Measurements from ENCODE around the gene ZBTB40.

The ZBTB40 gene

DNA sequence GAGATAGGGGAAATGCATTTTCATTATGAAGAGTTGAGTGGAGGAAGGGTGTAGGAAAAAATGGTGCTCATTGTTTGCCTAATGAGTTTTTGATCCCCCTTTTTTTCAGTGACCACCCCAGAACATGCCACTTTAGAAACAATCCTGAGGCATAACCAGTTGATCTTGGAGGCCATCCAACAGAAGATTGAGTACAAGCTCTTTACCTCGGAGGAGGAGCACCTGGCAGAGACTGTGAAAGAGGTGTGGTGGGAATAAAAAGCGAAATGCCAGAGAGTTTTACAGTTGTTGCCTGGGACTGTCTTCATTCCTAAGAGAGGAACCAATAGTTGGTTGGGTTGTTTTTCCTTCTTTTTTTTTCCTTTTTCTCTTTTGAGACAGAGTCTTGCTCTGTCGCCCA is 57.3 kb downstream of the ZBTB40 start:
- H3K27me3 ChIP-seq (ENCODE audit: control insufficient read depth, insufficient read depth, low read length), result no peaks in the 10 kb centered on the region
- H3K4me3 ChIP-seq (ENCODE audit: low read length), result no peak overlapping the region
- no peaks in the 10 kb centered on the region for H3K9me3 ChIP-seq (ENCODE audit: control insufficient read depth, low read depth, low read length)
- H3K4me1 ChIP-seq (ENCODE audit: control insufficient read depth, low read depth, low read length), result no peaks in the 10 kb centered on the region
- H3K9ac ChIP-seq (ENCODE audit: low read length), result no peak overlapping the region
- peaks cover 58% of the 10 kb centered on the region for H3K36me3 ChIP-seq (ENCODE audit: control insufficient read depth, low read depth, low read length)
- H3K27ac ChIP-seq (ENCODE audit: low read length), result no peak overlapping the region

DNA sequence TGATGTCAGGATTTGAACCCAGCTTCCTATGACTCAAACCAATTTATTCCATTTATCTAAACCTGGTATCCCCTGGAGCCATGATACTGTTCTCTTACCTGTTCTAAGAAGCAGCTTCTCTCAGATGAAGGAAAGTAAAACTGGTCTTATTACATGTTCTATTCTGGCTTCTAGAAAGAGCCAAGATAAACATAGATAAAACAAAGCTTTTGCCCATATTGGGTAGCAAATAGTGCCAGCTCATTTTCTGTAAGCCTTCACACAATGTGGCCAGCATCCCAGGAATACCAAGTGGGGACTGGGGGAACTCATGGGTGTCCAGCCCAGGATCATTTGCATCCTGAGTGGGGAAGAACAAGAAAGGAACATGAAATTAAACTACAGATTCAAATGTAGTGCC is 58.2 kb downstream of the ZBTB40 start:
- H3K27me3 ChIP-seq (ENCODE audit: control insufficient read depth, insufficient read depth, low read length), result no peaks in the 10 kb centered on the region
- no peaks in the 10 kb centered on the region for H3K4me1 ChIP-seq (ENCODE audit: control insufficient read depth, low read depth, low read length)
- H3K9me3 ChIP-seq (ENCODE audit: control insufficient read depth, low read depth, low read length), result no peaks in the 10 kb centered on the region
- no peak overlapping the region for H3K27ac ChIP-seq (ENCODE audit: low read length)
- H3K36me3 ChIP-seq (ENCODE audit: control insufficient read depth, low read depth, low read length), result peaks cover 61% of the 10 kb centered on the region
- H3K4me3 ChIP-seq (ENCODE audit: low read length), result no peak overlapping the region
- no peak overlapping the region for H3K9ac ChIP-seq (ENCODE audit: low read length)

DNA sequence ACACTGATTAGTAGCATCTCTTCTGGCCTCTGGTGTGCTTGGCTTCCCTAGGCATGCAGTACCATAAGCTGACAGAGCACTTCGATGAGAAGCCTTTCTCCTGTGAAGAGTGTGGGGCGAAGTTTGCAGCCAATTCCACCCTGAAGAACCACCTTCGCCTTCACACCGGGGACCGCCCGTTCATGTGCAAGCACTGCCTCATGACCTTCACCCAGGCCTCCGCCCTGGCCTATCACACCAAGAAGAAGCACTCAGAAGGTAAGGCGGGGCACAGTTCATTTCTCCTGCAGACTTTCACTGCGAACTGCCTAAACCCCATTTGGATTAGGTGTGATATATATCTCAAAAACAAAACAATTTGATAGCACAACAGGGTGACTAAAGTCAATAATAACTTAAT is 61.2 kb downstream of the ZBTB40 start:
- Histone ChIP-seq H3K27me3 (ENCODE audit: control insufficient read depth, insufficient read depth, low read length) (no peaks in the 10 kb centered on the region), H3K27ac (ENCODE audit: low read length) (no peak overlapping the region), H3K4me3 (ENCODE audit: low read length) (no peak overlapping the region), H3K9ac (ENCODE audit: low read length) (no peak overlapping the region), H3K36me3 (ENCODE audit: control insufficient read depth, low read depth, low read length) (peaks cover 53% of the 10 kb centered on the region), H3K9me3 (ENCODE audit: control insufficient read depth, low read depth, low read length) (no peaks in the 10 kb centered on the region), H3K4me1 (ENCODE audit: control insufficient read depth, low read depth, low read length) (no peaks in the 10 kb centered on the region)

- Histone ChIP-seq H3K36me3 (ENCODE audit: control insufficient read depth, low read depth, low read length) (peaks cover 60% of the 10 kb centered on the region), H3K27ac (ENCODE audit: low read length) (no peak overlapping the region), H3K9ac (ENCODE audit: low read length) (no peak overlapping the region), H3K4me3 (ENCODE audit: low read length) (no peak overlapping the region), H3K9me3 (ENCODE audit: control insufficient read depth, low read depth, low read length) (no peaks in the 10 kb centered on the region), H3K27me3 (ENCODE audit: control insufficient read depth, insufficient read depth, low read length) (no peaks in the 10 kb centered on the region), H3K4me1 (ENCODE audit: control insufficient read depth, low read depth, low read length) (no peaks in the 10 kb centered on the region)
Observed at GRCh38 chr1:22516906-22517571, 65.4 kb downstream of the ZBTB40 start.

GRCh38 chr1:22517956-22518355 is 66.3 kb downstream of the ZBTB40 start:
- H3K36me3 ChIP-seq (ENCODE audit: control insufficient read depth, low read depth, low read length), result peaks cover 55% of the 10 kb centered on the region
- H3K27ac ChIP-seq (ENCODE audit: low read length), result no peak overlapping the region
- H3K4me1 ChIP-seq (ENCODE audit: control insufficient read depth, low read depth, low read length), result no peaks in the 10 kb centered on the region

DNA sequence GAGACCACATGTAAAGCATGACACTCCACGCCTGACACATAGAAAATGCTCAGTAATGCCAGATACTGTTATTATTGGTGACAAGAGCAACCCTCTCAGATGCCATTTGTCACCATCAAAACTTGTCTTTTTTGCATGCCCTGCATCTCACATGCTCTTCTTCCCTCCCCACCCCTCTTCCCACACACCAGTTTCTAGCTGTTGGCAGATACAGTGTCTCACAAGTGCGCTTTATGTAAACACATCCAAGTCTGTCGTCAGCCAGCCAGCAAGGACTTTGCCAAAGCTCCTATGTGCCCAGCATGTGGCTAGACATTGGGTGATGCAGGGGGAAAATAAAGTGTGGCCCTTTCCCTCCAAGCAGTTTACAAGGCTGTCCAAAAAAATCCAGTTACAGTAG is 66.7 kb downstream of the ZBTB40 start:
- no peaks in the 10 kb centered on the region for H3K9me3 ChIP-seq (ENCODE audit: control insufficient read depth, low read depth, low read length)
- H3K36me3 ChIP-seq (ENCODE audit: control insufficient read depth, low read depth, low read length), result peaks cover 55% of the 10 kb centered on the region
- H3K27ac ChIP-seq (ENCODE audit: low read length), result no peak overlapping the region
- no peak overlapping the region for H3K9ac ChIP-seq (ENCODE audit: low read length)
- H3K4me3 ChIP-seq (ENCODE audit: low read length), result no peak overlapping the region
- H3K4me1 ChIP-seq (ENCODE audit: control insufficient read depth, low read depth, low read length), result no peaks in the 10 kb centered on the region
- H3K27me3 ChIP-seq (ENCODE audit: control insufficient read depth, insufficient read depth, low read length), result no peaks in the 10 kb centered on the region

More at GRCh38 chr1:22517956-22518355, 66.3 kb downstream of the ZBTB40 start:
- Histone ChIP-seq H3K9ac (ENCODE audit: low read length) (no peak overlapping the region), H3K9me3 (ENCODE audit: control insufficient read depth, low read depth, low read length) (no peaks in the 10 kb centered on the region), H3K4me3 (ENCODE audit: low read length) (no peak overlapping the region), H3K27me3 (ENCODE audit: control insufficient read depth, insufficient read depth, low read length) (no peaks in the 10 kb centered on the region)

- peaks cover 69% of the 10 kb centered on the region for H3K36me3 ChIP-seq (ENCODE audit: control insufficient read depth, low read depth, low read length)
- H3K4me1 ChIP-seq (ENCODE audit: control insufficient read depth, low read depth, low read length), result no peaks in the 10 kb centered on the region
- no peak overlapping the region for H3K27ac ChIP-seq (ENCODE audit: low read length)
- H3K4me3 ChIP-seq (ENCODE audit: low read length), result no peak overlapping the region
- H3K9ac ChIP-seq (ENCODE audit: low read length), result no peak overlapping the region
- H3K27me3 ChIP-seq (ENCODE audit: control insufficient read depth, insufficient read depth, low read length), result no peaks in the 10 kb centered on the region
- no peaks in the 10 kb centered on the region for H3K9me3 ChIP-seq (ENCODE audit: control insufficient read depth, low read depth, low read length)
Observed at GRCh38 chr1:22520871-22521270, 69.2 kb downstream of the ZBTB40 start.

DNA sequence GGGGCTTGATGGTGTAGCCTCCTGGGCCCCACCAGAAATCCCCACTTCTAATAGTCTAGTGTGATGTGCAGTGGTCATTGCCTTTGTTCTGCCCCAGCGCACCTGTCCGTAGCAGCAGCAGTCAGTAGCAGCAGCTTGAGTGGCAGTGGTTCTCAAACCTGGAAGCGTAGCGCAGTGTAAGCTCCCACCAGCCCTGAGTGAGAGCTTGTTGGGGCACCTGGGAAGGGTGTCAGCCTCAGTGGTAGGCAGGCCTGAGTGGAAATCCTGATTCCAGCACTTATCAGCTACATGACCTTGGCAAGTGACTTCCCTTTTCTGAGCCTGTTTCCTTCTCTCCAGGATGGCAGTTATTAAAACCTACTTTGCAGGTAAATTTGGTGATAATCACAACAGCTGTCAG is 70.0 kb downstream of the ZBTB40 start:
- Histone ChIP-seq H3K27me3 (ENCODE audit: control insufficient read depth, insufficient read depth, low read length) (no peaks in the 10 kb centered on the region), H3K36me3 (ENCODE audit: control insufficient read depth, low read depth, low read length) (peaks cover 76% of the 10 kb centered on the region), H3K9ac (ENCODE audit: low read length) (no peak overlapping the region), H3K4me1 (ENCODE audit: control insufficient read depth, low read depth, low read length) (no peaks in the 10 kb centered on the region), H3K4me3 (ENCODE audit: low read length) (no peak overlapping the region), H3K9me3 (ENCODE audit: control insufficient read depth, low read depth, low read length) (no peaks in the 10 kb centered on the region), H3K27ac (ENCODE audit: low read length) (no peak overlapping the region)

DNA sequence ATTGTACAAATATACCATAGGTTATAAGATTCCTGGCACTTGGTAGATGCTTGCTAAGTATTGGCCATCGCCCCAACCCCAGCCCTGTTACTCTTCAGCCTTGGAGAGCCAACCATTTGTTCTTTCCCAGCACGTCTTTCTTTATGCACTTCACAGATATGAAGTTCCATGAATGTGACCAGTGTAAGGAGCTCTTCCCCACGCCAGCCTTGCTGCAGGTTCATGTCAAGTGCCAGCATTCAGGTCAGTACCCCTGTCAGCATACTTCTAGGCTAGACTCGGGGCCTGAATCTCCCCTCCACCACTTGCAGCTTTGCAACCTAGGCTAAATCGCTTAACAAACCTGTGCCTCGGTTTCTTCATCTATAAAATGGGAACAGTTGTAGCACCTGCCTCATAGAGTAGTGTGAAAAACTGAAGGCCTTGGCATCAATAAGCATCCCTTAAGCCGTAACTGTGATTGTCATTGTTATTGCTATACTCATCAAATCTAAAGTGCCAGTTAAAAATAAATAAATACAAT is 70.6 kb downstream of the ZBTB40 start:
- Histone ChIP-seq H3K9ac (ENCODE audit: low read length) (no peak overlapping the region), H3K27ac (ENCODE audit: low read length) (no peak overlapping the region), H3K36me3 (ENCODE audit: control insufficient read depth, low read depth, low read length) (peaks cover 76% of the 10 kb centered on the region), H3K4me1 (ENCODE audit: control insufficient read depth, low read depth, low read length) (no peaks in the 10 kb centered on the region), H3K27me3 (ENCODE audit: control insufficient read depth, insufficient read depth, low read length) (no peaks in the 10 kb centered on the region), H3K9me3 (ENCODE audit: control insufficient read depth, low read depth, low read length) (no peaks in the 10 kb centered on the region), H3K4me3 (ENCODE audit: low read length) (no peak overlapping the region)

DNA sequence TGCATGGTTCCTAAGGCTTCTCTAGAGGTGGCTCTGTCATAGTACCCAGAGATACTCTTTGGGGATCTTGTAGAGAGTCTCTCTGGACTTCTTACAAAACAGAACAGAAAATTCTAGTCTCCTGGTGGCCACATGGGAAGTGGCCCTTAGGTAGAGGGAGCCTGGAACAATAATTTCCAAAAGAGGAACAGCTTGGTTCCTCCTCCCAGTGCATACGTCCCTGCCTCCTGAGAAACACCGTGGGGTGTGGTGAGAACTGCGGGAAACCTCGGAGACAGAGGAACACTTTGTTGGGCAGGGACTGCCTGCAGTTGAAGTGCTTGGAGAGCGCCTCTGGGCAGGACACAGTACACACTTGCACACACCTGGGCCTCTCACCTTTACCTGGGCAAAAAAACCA is 72.8 kb downstream of the ZBTB40 start:
- peaks cover 65% of the 10 kb centered on the region for H3K36me3 ChIP-seq (ENCODE audit: control insufficient read depth, low read depth, low read length)
- no peaks in the 10 kb centered on the region for H3K9me3 ChIP-seq (ENCODE audit: control insufficient read depth, low read depth, low read length)
- H3K4me3 ChIP-seq (ENCODE audit: low read length), result no peak overlapping the region
- H3K4me1 ChIP-seq (ENCODE audit: control insufficient read depth, low read depth, low read length), result no peaks in the 10 kb centered on the region
- H3K27me3 ChIP-seq (ENCODE audit: control insufficient read depth, insufficient read depth, low read length), result no peaks in the 10 kb centered on the region
- H3K9ac ChIP-seq (ENCODE audit: low read length), result no peak overlapping the region
- no peak overlapping the region for H3K27ac ChIP-seq (ENCODE audit: low read length)

DNA sequence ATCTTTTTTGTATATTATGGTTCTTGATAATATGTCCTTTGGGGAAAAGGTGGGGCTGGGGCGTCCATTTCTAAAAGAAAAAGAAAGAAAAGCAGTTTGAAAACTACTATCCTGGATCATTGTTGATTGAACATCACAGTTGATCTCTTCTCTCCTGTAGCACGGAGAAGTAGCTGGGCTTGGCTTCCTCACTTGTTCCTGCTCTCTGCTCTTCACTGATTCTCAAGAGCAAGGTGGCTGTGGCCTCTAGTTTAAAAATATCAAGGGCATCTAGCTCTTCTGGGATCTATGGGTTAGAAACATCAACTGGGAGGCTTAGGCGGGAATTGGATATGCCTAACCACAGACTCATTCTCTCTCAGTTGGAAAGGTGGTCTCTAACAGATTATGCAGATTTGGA is 73.6 kb downstream of the ZBTB40 start:
- no peak overlapping the region for H3K4me3 ChIP-seq (ENCODE audit: low read length)
- H3K9me3 ChIP-seq (ENCODE audit: control insufficient read depth, low read depth, low read length), result no peaks in the 10 kb centered on the region
- H3K4me1 ChIP-seq (ENCODE audit: control insufficient read depth, low read depth, low read length), result no peaks in the 10 kb centered on the region
- peaks cover 58% of the 10 kb centered on the region for H3K36me3 ChIP-seq (ENCODE audit: control insufficient read depth, low read depth, low read length)
- no peak overlapping the region for H3K9ac ChIP-seq (ENCODE audit: low read length)
- no peak overlapping the region for H3K27ac ChIP-seq (ENCODE audit: low read length)
- H3K27me3 ChIP-seq (ENCODE audit: control insufficient read depth, insufficient read depth, low read length), result no peaks in the 10 kb centered on the region

- Histone ChIP-seq H3K4me1 (ENCODE audit: control insufficient read depth, low read depth, low read length) (no peaks in the 10 kb centered on the region), H3K27ac (ENCODE audit: low read length) (no peak overlapping the region), H3K27me3 (ENCODE audit: control insufficient read depth, insufficient read depth, low read length) (no peaks in the 10 kb centered on the region), H3K4me3 (ENCODE audit: low read length) (no peak overlapping the region), H3K9ac (ENCODE audit: low read length) (no peak overlapping the region), H3K36me3 (ENCODE audit: control insufficient read depth, low read depth, low read length) (peaks cover 53% of the 10 kb centered on the region), H3K9me3 (ENCODE audit: control insufficient read depth, low read depth, low read length) (no peaks in the 10 kb centered on the region)
Observed at GRCh38 chr1:22525646-22526045, 74.0 kb downstream of the ZBTB40 start.
